GM12801 (cell line): ENCODE data around the gene SYK.

Experiments
- CTCF ChIP-seq: IDR thresholded peaks from one replicate; pipeline ENCODE4 v1.5.1; 2011; ENCODE audit warnings: control low read depth; ENCODE audit not compliant: insufficient read length; ENCODE audit errors: extremely low read depth

The SYK gene

GRCh38 chr9:90926936-90927335 lies 125.3 kb downstream of the SYK start:
- no peak for TF ChIP-seq CTCF

GRCh38 chr9:90927496-90927895 lies 125.9 kb downstream of the SYK start:
- TF ChIP-seq CTCF: no peak

GRCh38 chr9:90929626-90930025 lies 128.0 kb downstream of the SYK start:
- no peak for TF ChIP-seq CTCF

GRCh38 chr9:90933468-90933867 lies 131.8 kb downstream of the SYK start:
- no peak for TF ChIP-seq CTCF

GRCh38 chr9:90939351-90939750 lies 137.7 kb downstream of the SYK start:
- TF ChIP-seq CTCF: no peak

- TF ChIP-seq CTCF: no peak
Observed at GRCh38 chr9:90940280-90940679, 138.7 kb downstream of the SYK start.

- TF ChIP-seq CTCF: no peak
Observed at GRCh38 chr9:90941661-90942060, 140.0 kb downstream of the SYK start.

GRCh38 chr9:90942555-90942954 lies 140.9 kb downstream of the SYK start:
- TF ChIP-seq CTCF: no peak
